Stimulated activated effector memory CD8-positive, alpha-beta T cell treated with anti-CD3 and anti-CD28 coated beads, Interleukin-12 subunit alpha, Interleukin-12 subunit beta, amount 100 ng/mL, for 72 hours (primary cell): ENCODE data around the gene FXYD1.
A peak's percentile ranks its signal among the peaks of the same experiment; 100 is the strongest.

Experiments
- ATAC-seq: fragments of 150-1000 bp; cut with Tn5 transposase; 2 replicates; pipeline ENCODE4 v1.10.0; 2021
- DNase-seq, 2 donors: peaks; one replicate each; pipeline ENCODE4 v3.0.0; 2021 to 2022; ENCODE audit warnings: low spot score in 2 of 2
- H3K27ac Mint-ChIP-seq: one replicate; pipeline ENCODE4 v1.8.0; 2022; ENCODE audit warnings: mild to moderate bottlenecking, mixed read lengths
- H3K36me3 Mint-ChIP-seq: one replicate; pipeline ENCODE4 v1.8.0; 2022; ENCODE audit warnings: mild to moderate bottlenecking, mixed read lengths
- H3K4me1 Mint-ChIP-seq: one replicate; pipeline ENCODE4 v1.8.0; 2022; ENCODE audit warnings: mixed read lengths
- H3K4me3 Mint-ChIP-seq: one replicate; pipeline ENCODE4 v1.8.0; 2022; ENCODE audit warnings: mild to moderate bottlenecking, mixed read lengths
- H3K9me3 Mint-ChIP-seq: one replicate; pipeline ENCODE4 v1.8.0; 2022; ENCODE audit warnings: mixed read lengths

FXYD1 gene

GRCh38 chr19:35104361-35104760 lies 34.3 kb upstream of the FXYD1 start:
- DNase-seq: no peak
- Mint-ChIP-seq H3K36me3 (peaks cover 5% of the 10 kb centered on the region), H3K4me3 (no peak overlapping the region), H3K9me3 (peaks cover 3% of the 10 kb centered on the region), H3K4me1 (peaks cover 12% of the 10 kb centered on the region), H3K27ac (no peak overlapping the region)
- no peak for ATAC-seq

DNA sequence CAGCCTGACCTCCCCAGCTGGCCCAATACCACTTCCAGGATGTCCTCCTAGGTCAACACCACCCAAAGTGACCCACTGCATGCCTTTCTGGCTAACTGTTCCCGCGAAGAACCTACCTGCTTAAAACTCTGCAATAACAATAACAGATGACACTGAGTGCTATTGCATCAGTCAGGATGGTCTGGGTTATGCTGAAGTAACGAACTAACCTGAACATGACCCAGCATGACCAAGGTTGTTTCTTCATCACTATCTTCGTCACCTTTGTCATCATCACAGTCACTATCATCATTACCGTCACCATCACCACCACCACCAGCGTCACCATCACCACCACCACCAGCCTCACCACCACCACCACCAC lies 33.6 kb upstream of the FXYD1 start:
- Mint-ChIP-seq H3K9me3 (peaks cover 3% of the 10 kb centered on the region), H3K4me1 (peaks cover 12% of the 10 kb centered on the region), H3K4me3 (no peak overlapping the region), H3K27ac (no peak overlapping the region), H3K36me3 (peaks cover 5% of the 10 kb centered on the region)
- ATAC-seq (no peak), DNase-seq (no peak)

GRCh38 chr19:35105411-35106290 lies 33.0 kb upstream of the FXYD1 start:
- H3K36me3 Mint-ChIP-seq: peaks cover 5% of the 10 kb centered on the region
- ATAC-seq (peak; percentile 61), DNase-seq (no peak)
- H3K4me3 Mint-ChIP-seq: no peak overlapping the region
- peaks cover 12% of the 10 kb centered on the region for H3K4me1 Mint-ChIP-seq
- no peak overlapping the region for H3K27ac Mint-ChIP-seq
- peaks cover 3% of the 10 kb centered on the region for H3K9me3 Mint-ChIP-seq

- no peak for DNase-seq
- peaks cover 5% of the 10 kb centered on the region for H3K36me3 Mint-ChIP-seq
Measured at GRCh38 chr19:35106291-35106583, 32.4 kb upstream of the FXYD1 start.

DNA sequence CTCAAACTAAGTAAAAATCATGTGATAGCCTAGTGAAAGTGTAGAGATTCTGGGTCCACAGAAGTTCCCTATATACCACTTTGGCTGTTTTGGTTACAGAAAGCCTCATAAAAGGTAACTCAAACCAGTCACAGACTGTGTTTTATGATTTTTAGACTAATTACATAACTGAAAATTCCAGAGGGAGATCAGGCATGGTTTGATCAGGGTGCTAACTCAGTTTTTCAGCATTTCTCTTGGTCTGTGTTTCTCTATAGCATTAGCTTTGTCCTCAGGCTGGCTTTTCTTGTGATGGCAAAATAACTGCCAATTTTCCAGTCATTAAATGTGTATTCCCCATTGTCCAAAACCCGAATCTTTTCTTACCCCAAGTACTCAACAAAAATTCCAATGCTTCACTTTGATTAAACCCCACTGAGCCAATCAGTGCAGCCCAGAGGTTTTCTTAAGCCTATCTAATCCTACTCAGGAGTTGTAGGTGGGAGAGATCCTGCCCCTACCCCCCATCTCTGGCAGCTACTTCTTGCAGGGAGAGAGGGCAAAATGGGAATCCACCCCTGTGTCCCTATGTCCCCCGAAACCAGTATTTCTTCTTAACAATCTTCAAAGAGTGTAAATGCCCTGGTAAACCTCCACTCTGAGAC lies 31.6 kb upstream of the FXYD1 start:
- no peak for DNase-seq
- Mint-ChIP-seq H3K4me3 (no peak overlapping the region), H3K9me3 (peaks cover 3% of the 10 kb centered on the region), H3K27ac (no peak overlapping the region), H3K4me1 (peaks cover 12% of the 10 kb centered on the region), H3K36me3 (peaks cover 5% of the 10 kb centered on the region)
- ATAC-seq: no peak

More at GRCh38 chr19:35106291-35106583, 32.4 kb upstream of the FXYD1 start:
- Mint-ChIP-seq H3K4me1 (peaks cover 12% of the 10 kb centered on the region), H3K9me3 (peaks cover 3% of the 10 kb centered on the region), H3K27ac (no peak overlapping the region), H3K4me3 (no peak overlapping the region)
- no peak for ATAC-seq

DNA sequence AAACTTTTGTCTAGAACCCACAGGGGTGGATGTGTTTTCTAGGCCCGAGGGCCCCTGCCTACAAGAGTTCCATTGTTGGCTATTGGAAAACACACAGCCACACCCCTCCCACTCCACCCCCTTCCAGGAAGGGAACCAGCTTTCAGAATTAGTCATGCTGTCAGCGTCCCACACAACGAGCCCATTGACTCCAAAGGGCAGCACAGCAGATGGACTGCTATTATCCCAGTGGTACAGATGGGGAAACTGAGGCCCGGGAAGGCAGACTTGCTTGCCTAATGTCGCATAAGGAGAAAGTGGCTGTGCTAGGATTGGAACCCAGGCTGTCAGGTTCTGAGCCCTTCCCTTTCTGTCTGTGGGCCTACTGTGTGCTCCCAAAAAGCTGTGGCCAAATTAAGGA lies 31.1 kb upstream of the FXYD1 start:
- Mint-ChIP-seq H3K4me3 (no peak overlapping the region), H3K36me3 (peaks cover 4% of the 10 kb centered on the region), H3K27ac (no peak overlapping the region), H3K9me3 (peaks cover 3% of the 10 kb centered on the region), H3K4me1 (peaks cover 12% of the 10 kb centered on the region)
- peak; percentile 36 for ATAC-seq
- DNase-seq: no peak

GRCh38 chr19:35108730-35109129 lies 29.9 kb upstream of the FXYD1 start:
- H3K4me1 Mint-ChIP-seq: peaks cover 7% of the 10 kb centered on the region
- H3K9me3 Mint-ChIP-seq: peaks cover 3% of the 10 kb centered on the region
- no peak overlapping the region for H3K4me3 Mint-ChIP-seq
- no peak for DNase-seq
- H3K27ac Mint-ChIP-seq: peak overlapping the region; percentile 15
- H3K36me3 Mint-ChIP-seq: no peaks in the 10 kb centered on the region
- no peak for ATAC-seq

GRCh38 chr19:35109395-35110112 lies 29.1 kb upstream of the FXYD1 start:
- Mint-ChIP-seq H3K4me3 (no peak overlapping the region), H3K4me1 (peaks cover 10% of the 10 kb centered on the region), H3K9me3 (peaks cover 3% of the 10 kb centered on the region), H3K27ac (no peak overlapping the region), H3K36me3 (no peaks in the 10 kb centered on the region)
- no peak for DNase-seq
- ATAC-seq: no peak

DNA sequence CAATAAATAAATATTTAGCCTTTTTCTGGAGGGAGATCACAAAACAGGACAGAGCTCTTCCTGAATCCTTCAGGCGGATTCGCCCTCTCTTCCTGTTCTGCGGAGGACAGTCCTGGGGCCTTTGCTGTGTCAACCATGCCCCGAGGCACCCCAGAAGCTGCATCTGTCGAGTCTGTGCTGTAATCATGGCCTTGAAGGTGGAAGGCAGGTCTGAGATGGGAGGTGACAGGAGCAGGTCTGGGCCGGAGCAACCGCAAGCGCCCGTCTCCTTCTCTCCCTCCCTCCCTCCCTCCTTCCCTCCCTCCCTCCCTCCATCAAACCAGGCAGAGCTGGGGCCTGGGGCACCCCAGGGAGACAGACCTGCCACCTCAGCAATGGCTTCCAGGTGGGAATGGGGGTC lies 27.6 kb upstream of the FXYD1 start:
- H3K4me1 Mint-ChIP-seq: peaks cover 15% of the 10 kb centered on the region
- no peak overlapping the region for H3K27ac Mint-ChIP-seq

DNA sequence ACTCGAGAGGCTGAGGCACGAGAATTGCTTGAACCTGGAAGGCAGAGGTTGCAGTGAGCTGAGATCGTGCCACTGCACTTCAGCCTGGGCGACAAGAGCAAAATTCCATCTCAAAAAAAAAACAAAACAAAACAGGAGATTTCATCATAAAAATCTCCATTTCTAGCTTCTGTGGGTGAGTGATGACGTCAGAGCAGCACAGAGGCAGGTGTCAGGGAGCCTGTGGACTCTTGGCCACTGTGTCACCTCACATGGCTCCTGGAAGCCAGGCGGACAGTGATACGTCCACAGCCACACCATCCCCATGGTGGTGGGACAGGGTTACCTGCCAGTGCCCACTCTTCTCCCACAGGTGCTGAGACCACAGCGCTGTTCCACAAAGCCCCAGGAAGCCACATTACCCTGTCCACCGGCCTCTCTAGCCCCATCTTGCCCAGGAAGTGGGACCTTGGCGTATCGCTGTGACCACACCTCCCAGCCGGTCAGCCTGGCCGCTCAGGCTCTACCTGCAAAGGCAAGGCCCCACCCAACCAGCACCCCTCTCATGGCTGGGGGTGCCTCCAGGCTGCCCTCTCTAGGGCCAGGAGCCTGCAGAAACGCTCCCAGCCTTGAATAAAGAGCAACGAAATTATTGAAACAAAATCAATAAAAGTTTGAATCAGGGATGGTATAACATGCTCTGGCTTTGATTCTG lies 25.5 kb upstream of the FXYD1 start:
- Mint-ChIP-seq H3K27ac (no peak overlapping the region), H3K36me3 (no peaks in the 10 kb centered on the region), H3K4me1 (peaks cover 8% of the 10 kb centered on the region), H3K9me3 (no peaks in the 10 kb centered on the region), H3K4me3 (no peak overlapping the region)
- DNase-seq: no peak
- no peak for ATAC-seq

More for the DNA sequence above, 27.6 kb upstream of the FXYD1 start:
- DNase-seq: no peak
- no peak for ATAC-seq
- H3K4me3 Mint-ChIP-seq: no peak overlapping the region
- H3K36me3 Mint-ChIP-seq: no peaks in the 10 kb centered on the region
- peaks cover 2% of the 10 kb centered on the region for H3K9me3 Mint-ChIP-seq

DNA sequence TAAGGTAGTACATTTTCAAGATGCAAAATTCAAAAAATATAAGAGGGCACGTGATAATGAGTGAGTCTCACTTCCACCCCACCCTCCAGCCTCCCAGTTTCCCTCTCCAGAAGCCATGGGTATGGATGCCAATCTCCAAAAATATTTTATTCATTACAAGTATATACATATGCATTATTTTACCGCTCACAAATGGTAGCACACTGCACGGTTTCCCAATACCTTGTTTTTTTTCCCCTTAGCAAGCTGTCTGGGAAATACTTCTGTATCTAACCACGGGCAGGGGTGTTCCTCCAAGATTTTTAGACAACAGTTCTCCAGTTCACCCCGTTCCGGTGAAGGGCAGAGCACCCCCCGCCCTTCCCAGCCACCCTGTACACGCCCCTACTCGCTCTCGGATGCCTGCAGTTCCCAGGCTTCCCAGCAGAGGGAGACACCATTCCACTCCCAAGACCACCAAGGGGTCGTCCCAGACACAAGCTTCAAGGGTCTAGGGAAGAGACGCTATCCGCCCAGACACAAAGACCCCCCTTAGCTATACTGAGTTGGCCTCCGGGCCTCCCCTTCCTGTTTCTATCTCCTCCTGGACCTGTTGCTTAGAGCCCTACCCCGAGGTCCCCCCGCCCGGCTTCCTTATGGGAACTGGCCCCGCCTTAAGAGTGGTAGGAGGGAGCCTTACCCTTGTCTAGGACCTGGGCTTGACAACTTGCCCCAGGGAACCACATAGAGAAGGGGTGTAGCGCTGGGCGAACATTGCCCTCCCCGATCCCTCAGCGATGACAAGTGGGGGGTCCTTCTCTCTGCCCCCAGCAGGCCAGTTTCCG lies 24.1 kb upstream of the FXYD1 start:
- peak overlapping the region; percentile 41 for H3K4me3 Mint-ChIP-seq
- peaks cover 8% of the 10 kb centered on the region for H3K4me1 Mint-ChIP-seq
- no peaks in the 10 kb centered on the region for H3K36me3 Mint-ChIP-seq
- peak; percentile 69 to 89 for DNase-seq
- no peaks in the 10 kb centered on the region for H3K9me3 Mint-ChIP-seq
- ATAC-seq: peak; percentile 78
- no peak overlapping the region for H3K27ac Mint-ChIP-seq

- Mint-ChIP-seq H3K36me3 (no peaks in the 10 kb centered on the region), H3K4me3 (peak within 1 kb of the TSS; percentile 41), H3K9me3 (no peaks in the 10 kb centered on the region), H3K27ac (no peak within 1 kb of the TSS), H3K4me1 (peaks cover 8% of the 10 kb centered on the region)
- no peak for ATAC-seq
- DNase-seq: no peak
Measured at GRCh38 chr19:35115177-35115951, 23.3 kb upstream of the FXYD1 start, which contains the start of gene FXYD3. FXYD3 (plus strand) TSS chr19:35115823; CDS start chr19:35119377, 3,554 bp downstream.

DNA sequence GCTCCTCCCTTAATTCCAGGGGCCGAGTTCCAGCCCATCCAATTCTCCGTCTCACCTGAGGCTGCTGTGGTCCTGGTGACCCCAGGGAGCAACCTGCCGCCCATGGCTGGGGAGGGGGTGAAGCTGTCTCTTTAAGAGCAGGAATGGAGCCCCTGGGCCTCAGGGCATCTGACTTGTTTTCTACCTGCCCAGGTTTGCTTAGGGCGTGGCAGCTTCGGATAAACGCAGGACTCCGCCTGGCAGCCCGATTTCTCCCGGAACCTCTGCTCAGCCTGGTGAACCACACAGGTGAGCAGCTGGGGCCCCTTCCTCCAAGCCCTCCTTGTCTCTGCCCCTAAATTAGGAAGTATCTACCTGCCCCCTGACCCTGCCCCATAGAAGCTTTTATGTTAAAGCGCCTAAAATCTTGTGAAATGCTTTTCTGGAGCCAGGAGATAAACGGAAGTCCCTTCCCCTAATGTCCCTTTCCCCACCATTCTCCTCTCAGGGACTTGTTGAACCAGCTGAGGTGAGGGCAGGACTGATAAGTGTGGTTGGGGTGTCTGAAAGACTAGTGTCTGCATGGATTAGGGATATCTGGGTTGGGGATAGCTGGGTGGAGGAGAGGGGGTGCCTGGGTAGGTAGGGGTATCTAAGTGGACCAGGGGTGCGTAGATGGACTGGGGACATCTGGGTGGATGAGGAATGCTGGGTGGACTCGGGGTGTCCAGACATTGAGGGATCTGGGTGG lies 22.4 kb upstream of the FXYD1 start:
- H3K4me1 Mint-ChIP-seq: peaks cover 8% of the 10 kb centered on the region
- no peak overlapping the region for H3K4me3 Mint-ChIP-seq
- DNase-seq: no peak
- H3K9me3 Mint-ChIP-seq: no peaks in the 10 kb centered on the region
- no peak for ATAC-seq
- H3K27ac Mint-ChIP-seq: no peak overlapping the region
- H3K36me3 Mint-ChIP-seq: no peaks in the 10 kb centered on the region
